A673 (cell line): ENCODE data around the gene ADAMTSL2. TPM values are rescaled to one million over a fixed set of nuclear protein-coding genes. Genes with fewer than 3 reads are reported as not detected.

ENCODE experiments used
- BruUV-seq: library from RNA; stranded (reverse); fragments of 400-500 nt; replicated peaks from 2 replicates; lab custom pipeline; 2021; lab: Mats Ljungman, UMichigan
- CTCF ChIA-PET: fragments of 300-600 bp; sonication (Branson Sonifier 250); formaldehyde crosslinking; loops from one replicate; lab custom pipeline; 2022; ENCODE audit warnings: antibody characterized with exemption; lab: Charles Lee
- POLR2A ChIA-PET: fragments of 300-600 bp; sonication (Branson Sonifier 250); formaldehyde crosslinking; loops from one replicate; lab custom pipeline; 2022; ENCODE audit warnings: antibody characterized with exemption; ENCODE audit not compliant: low non-redundant PET; lab: Charles Lee
- DNase-seq: peaks from one replicate; pipeline ENCODE4 v3.0.0-alpha.2; 2015; ENCODE audit warnings: low spot score
- H3K27ac ChIP-seq: fragments of 200-600 bp; sonication (generic); 2 replicates; pipeline ENCODE4 v1.5.1; 2016; ENCODE audit warnings: mixed run types, low read depth, mild to moderate bottlenecking, mixed read lengths, antibody characterized with exemption, low read length; ENCODE audit not compliant: poor library complexity, severe bottlenecking
- H3K27me3 ChIP-seq: fragments of 200-600 bp; sonication (generic); replicated peaks from 2 replicates; pipeline ENCODE4 v1.6.1; 2017; ENCODE audit warnings: mixed run types, low read depth, mild to moderate bottlenecking, mixed read lengths, antibody characterized with exemption, low read length; ENCODE audit not compliant: insufficient read depth, poor library complexity
- H3K36me3 ChIP-seq: fragments of 200-600 bp; sonication (generic); 2 replicates; pipeline ENCODE4 v1.6.1; 2016; ENCODE audit warnings: mixed run types, mild to moderate bottlenecking, mixed read lengths, antibody characterized with exemption, low read length; ENCODE audit not compliant: insufficient read depth, poor library complexity, severe bottlenecking
- H3K4me1 ChIP-seq: fragments of 200-600 bp; sonication (generic); 2 replicates; pipeline ENCODE4 v1.6.1; 2017; ENCODE audit warnings: mixed run types, mild to moderate bottlenecking, mixed read lengths, antibody characterized with exemption, low read length; ENCODE audit not compliant: insufficient read depth, poor library complexity, severe bottlenecking
- H3K4me3 ChIP-seq: fragments of 200-600 bp; sonication (generic); 2 replicates; pipeline ENCODE4 v1.5.1; 2016; ENCODE audit warnings: low read depth, mixed run types, mild to moderate bottlenecking, mixed read lengths, low read length; ENCODE audit not compliant: poor library complexity, severe bottlenecking
- H3K9me3 ChIP-seq: fragments of 200-600 bp; sonication (generic); 2 replicates; pipeline ENCODE4 v1.6.1; 2016; ENCODE audit warnings: mixed run types, low read depth, mild to moderate bottlenecking, mixed read lengths, antibody characterized with exemption, low read length; ENCODE audit not compliant: poor library complexity, severe bottlenecking
- EZH2 ChIP-seq: fragments of 200-600 bp; sonication (generic); IDR thresholded peaks from 2 replicates; pipeline ENCODE4 v1.6.1; 2017; ENCODE audit warnings: borderline replicate concordance, low read depth, mild to moderate bottlenecking, mixed read lengths, antibody characterized with exemption, low read length; ENCODE audit not compliant: poor library complexity, severe bottlenecking
- intact Hi-C: fragments of 100-400 bp; cut with micrococcal nuclease; formaldehyde crosslinking; loops from one replicate; pipeline ENCODE4 v1.10.0; 2022; ENCODE audit not compliant: unreplicated experiment
- total RNA-seq: library from RNA; stranded (reverse); gene quantifications from 2 replicates; pipeline ENCODE4 v1.2.3, GENCODE V29; 2021
- TF ChIP-seq, protein P1 (sequence below): fragments of 300-800, 200-600 bp; sonication (generic); conservative IDR thresholded peaks from 2 replicates; pipeline ENCODE4 v1.5.1; 2017; ENCODE audit warnings: low read depth, mild to moderate bottlenecking, antibody characterized with exemption, low read length, moderate library complexity, mixed read lengths

Gene ADAMTSL2
- total RNA-seq, 1 experiment from 2014 or later: 0.06 TPM

- intact Hi-C loops: no loop called here
- no peaks in the 10 kb centered on the region for H3K9me3 ChIP-seq
- no peak for DNase-seq
- H3K36me3 ChIP-seq: no peaks in the 10 kb centered on the region
- CTCF ChIA-PET: no interaction called here
- H3K4me1 ChIP-seq: peaks cover 16% of the 10 kb centered on the region
- POLR2A ChIA-PET: no interaction called here
- BruUV-seq: no TSS peak
- no peak overlapping the region for H3K4me3 ChIP-seq
- no peak overlapping the region for H3K27ac ChIP-seq
- H3K27me3 ChIP-seq: no peaks in the 10 kb centered on the region
- TF ChIP-seq, protein P1, sequence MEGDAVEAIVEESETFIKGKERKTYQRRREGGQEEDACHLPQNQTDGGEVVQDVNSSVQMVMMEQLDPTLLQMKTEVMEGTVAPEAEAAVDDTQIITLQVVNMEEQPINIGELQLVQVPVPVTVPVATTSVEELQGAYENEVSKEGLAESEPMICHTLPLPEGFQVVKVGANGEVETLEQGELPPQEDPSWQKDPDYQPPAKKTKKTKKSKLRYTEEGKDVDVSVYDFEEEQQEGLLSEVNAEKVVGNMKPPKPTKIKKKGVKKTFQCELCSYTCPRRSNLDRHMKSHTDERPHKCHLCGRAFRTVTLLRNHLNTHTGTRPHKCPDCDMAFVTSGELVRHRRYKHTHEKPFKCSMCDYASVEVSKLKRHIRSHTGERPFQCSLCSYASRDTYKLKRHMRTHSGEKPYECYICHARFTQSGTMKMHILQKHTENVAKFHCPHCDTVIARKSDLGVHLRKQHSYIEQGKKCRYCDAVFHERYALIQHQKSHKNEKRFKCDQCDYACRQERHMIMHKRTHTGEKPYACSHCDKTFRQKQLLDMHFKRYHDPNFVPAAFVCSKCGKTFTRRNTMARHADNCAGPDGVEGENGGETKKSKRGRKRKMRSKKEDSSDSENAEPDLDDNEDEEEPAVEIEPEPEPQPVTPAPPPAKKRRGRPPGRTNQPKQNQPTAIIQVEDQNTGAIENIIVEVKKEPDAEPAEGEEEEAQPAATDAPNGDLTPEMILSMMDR: no peak
- TF ChIP-seq EZH2: no peak
Measured at GRCh38 chr9:133576875-133577736, 42.6 kb downstream of the ADAMTSL2 start.

- ChIA-PET CTCF (no interaction called here), POLR2A (no interaction called here)
- TF ChIP-seq EZH2: no peak
- TF ChIP-seq, protein P1: no peak
- H3K27me3 ChIP-seq: no peaks in the 10 kb centered on the region
- H3K9me3 ChIP-seq: no peaks in the 10 kb centered on the region
- H3K4me1 ChIP-seq: peaks cover 16% of the 10 kb centered on the region
- H3K27ac ChIP-seq: no peak overlapping the region
- DNase-seq: no peak
- BruUV-seq: no TSS peak
- no peak overlapping the region for H3K4me3 ChIP-seq
- H3K36me3 ChIP-seq: no peaks in the 10 kb centered on the region
- intact Hi-C loops: no loop called here
Measured at GRCh38 chr9:133577737-133578112, 43.2 kb downstream of the ADAMTSL2 start.

GRCh38 chr9:133578524-133579441 is 44.3 kb downstream of the ADAMTSL2 start:
- no peak for DNase-seq
- TF ChIP-seq, protein P1: no peak
- no peak for TF ChIP-seq EZH2
- CTCF ChIA-PET: no interaction called here
- no peaks in the 10 kb centered on the region for H3K27me3 ChIP-seq
- no peak overlapping the region for H3K4me3 ChIP-seq
- no peaks in the 10 kb centered on the region for H3K36me3 ChIP-seq
- intact Hi-C loops: no loop called here
- POLR2A ChIA-PET: no interaction called here
- peaks cover 16% of the 10 kb centered on the region for H3K4me1 ChIP-seq
- BruUV-seq: no TSS peak
- no peak overlapping the region for H3K27ac ChIP-seq
- H3K9me3 ChIP-seq: no peaks in the 10 kb centered on the region
